ENCODE data around the gene FAM3B. TPM values are rescaled to one million over a fixed set of nuclear protein-coding genes. Genes with fewer than 3 reads are reported as not detected.

The FAM3B gene
- total RNA-seq, 2 donors from 2014 or later: 50.4 to 74.5 TPM

- H3K4me3 ChIP-seq: no peak overlapping the region
- intact Hi-C loops (cut with DNase I): no loop called here
- no peaks in the 10 kb centered on the region for H3K27me3 ChIP-seq
- WGBS, 2 donors: 94 to 97% methylated on average over 8 of the region's 8 CpGs
- no peaks in the 10 kb centered on the region for H3K4me1 ChIP-seq
- H3K27ac ChIP-seq: no peak overlapping the region
- H3K9me3 ChIP-seq: no peaks in the 10 kb centered on the region
- no peak for TF ChIP-seq CTCF (IDR thresholded peaks at IDR 0.05)
- no peak for TF ChIP-seq POLR2A (IDR thresholded peaks at IDR 0.05)
- no peak for ATAC-seq
- H3K36me3 ChIP-seq (replicated peaks in 1 of 2; ENCODE audit: insufficient read depth in 1 of 2, low read depth in 2 of 2): no peaks in the 10 kb centered on the region
- no peak for DNase-seq
Observed at GRCh38 chr21:41338455-41338854, 21.9 kb downstream of the FAM3B start.

- no peak for TF ChIP-seq CTCF (IDR thresholded peaks at IDR 0.05)
- TF ChIP-seq POLR2A (IDR thresholded peaks at IDR 0.05): no peak
- no peak overlapping the region for H3K27ac ChIP-seq
- peaks cover 11% of the 10 kb centered on the region for H3K4me1 ChIP-seq
- H3K9me3 ChIP-seq: no peaks in the 10 kb centered on the region
- H3K36me3 ChIP-seq (replicated peaks in 1 of 2; ENCODE audit: insufficient read depth in 1 of 2, low read depth in 2 of 2): peaks cover 0 to 3% of the 10 kb centered on the region in 2 donors
- ATAC-seq (no peak), DNase-seq (no peak)
- 88 to 97% methylated on average over 4 of the region's 4 CpGs for WGBS, 2 donors
- no peaks in the 10 kb centered on the region for H3K27me3 ChIP-seq
- H3K4me3 ChIP-seq: no peak overlapping the region
- intact Hi-C loops (cut with DNase I): no loop called here
Observed at GRCh38 chr21:41342035-41342434, 25.4 kb downstream of the FAM3B start.

- H3K27ac ChIP-seq: no peak overlapping the region
- H3K27me3 ChIP-seq: no peaks in the 10 kb centered on the region
- TF ChIP-seq POLR2A (IDR thresholded peaks at IDR 0.05) (no peak), CTCF (IDR thresholded peaks at IDR 0.05) (no peak)
- DNase-seq: no peak
- H3K9me3 ChIP-seq: no peaks in the 10 kb centered on the region
- H3K4me1 ChIP-seq: peaks cover 11% of the 10 kb centered on the region
- 95 to 97% methylated on average over 9 of the region's 9 CpGs for WGBS, 2 donors
- peaks cover 0 to 8% of the 10 kb centered on the region in 2 donors for H3K36me3 ChIP-seq (replicated peaks in 1 of 2; ENCODE audit: insufficient read depth in 1 of 2, low read depth in 2 of 2)
- intact Hi-C loops (cut with DNase I): no loop called here
- no peak overlapping the region for H3K4me3 ChIP-seq
- no peak for ATAC-seq
Observed at GRCh38 chr21:41344146-41344545, 27.5 kb downstream of the FAM3B start.

GRCh38 chr21:41345356-41345755 lies 28.8 kb downstream of the FAM3B start:
- intact Hi-C loops (cut with DNase I): no loop called here
- H3K27me3 ChIP-seq: no peaks in the 10 kb centered on the region
- no peaks in the 10 kb centered on the region for H3K9me3 ChIP-seq
- WGBS, 2 donors: 91 to 94% methylated on average over 3 to 4 of the region's 4 CpGs
- TF ChIP-seq CTCF (IDR thresholded peaks at IDR 0.05) (no peak), POLR2A (IDR thresholded peaks at IDR 0.05) (no peak)
- H3K4me3 ChIP-seq: no peak overlapping the region
- no peak for ATAC-seq
- peaks cover 0 to 14% of the 10 kb centered on the region in 2 donors for H3K36me3 ChIP-seq (replicated peaks in 1 of 2; ENCODE audit: insufficient read depth in 1 of 2, low read depth in 2 of 2)
- no peak for DNase-seq
- H3K4me1 ChIP-seq: peaks cover 11% of the 10 kb centered on the region
- no peak overlapping the region for H3K27ac ChIP-seq

- ATAC-seq: peak; percentile 66
- H3K27ac ChIP-seq: peak overlapping the region in 1 of 4 donors; percentile 45
- H3K27me3 ChIP-seq: no peaks in the 10 kb centered on the region
- WGBS, 2 donors: 46 to 53% methylated on average over 13 of the region's 13 CpGs
- H3K4me3 ChIP-seq: no peak overlapping the region
- peak in 3 of 4 donors; percentile 68 to 73 (median 73) for DNase-seq
- H3K36me3 ChIP-seq (replicated peaks in 1 of 2; ENCODE audit: insufficient read depth in 1 of 2, low read depth in 2 of 2): peaks cover 0 to 14% of the 10 kb centered on the region in 2 donors
- TF ChIP-seq CTCF (IDR thresholded peaks at IDR 0.05) (no peak), POLR2A (IDR thresholded peaks at IDR 0.05) (no peak)
- H3K9me3 ChIP-seq: no peaks in the 10 kb centered on the region
- peaks cover 11% of the 10 kb centered on the region for H3K4me1 ChIP-seq
- intact Hi-C loops (cut with DNase I): no loop called here
Observed at GRCh38 chr21:41345934-41346685, 29.5 kb downstream of the FAM3B start.
